Endothelial cell (in vitro differentiated cells): ENCODE results near the gene UBA3. TPM values are rescaled to one million over a fixed set of nuclear protein-coding genes. Genes with fewer than 3 reads are reported as not detected.

Experiments
- DNase-seq: peaks from one replicate; pipeline ENCODE4 v3.0.0; 2021; ENCODE audit warnings: low spot score
- H3K27ac Mint-ChIP-seq: one replicate; pipeline ENCODE4 v1.8.0; 2021; ENCODE audit warnings: mixed read lengths, inconsistent platforms; ENCODE audit not compliant: unreplicated experiment
- H3K27me3 Mint-ChIP-seq: one replicate; pipeline ENCODE4 v1.8.0; 2021; ENCODE audit warnings: mild to moderate bottlenecking, moderate library complexity, mixed read lengths, inconsistent platforms; ENCODE audit not compliant: unreplicated experiment
- H3K36me3 Mint-ChIP-seq: one replicate; pipeline ENCODE4 v1.8.0; 2021; ENCODE audit warnings: mild to moderate bottlenecking, low read depth, mixed read lengths, inconsistent platforms; ENCODE audit not compliant: unreplicated experiment
- H3K4me1 Mint-ChIP-seq: one replicate; pipeline ENCODE4 v1.8.0; 2021; ENCODE audit warnings: mild to moderate bottlenecking, mixed read lengths, inconsistent platforms; ENCODE audit not compliant: unreplicated experiment
- H3K4me3 Mint-ChIP-seq: one replicate; pipeline ENCODE4 v1.8.0; 2021; ENCODE audit warnings: mild to moderate bottlenecking, mixed read lengths, inconsistent platforms; ENCODE audit not compliant: unreplicated experiment
- H3K9me3 Mint-ChIP-seq: one replicate; pipeline ENCODE4 v1.8.0; 2021; ENCODE audit warnings: mixed read lengths, inconsistent platforms; ENCODE audit not compliant: unreplicated experiment
- CTCF ChIP-seq: fragments of 200-600 bp; sonication (generic); IDR thresholded peaks from one replicate; pipeline ENCODE4 v1.5.0; 2021; ENCODE audit warnings: antibody characterized with exemption; ENCODE audit not compliant: unreplicated experiment
- microRNA-seq: library from miRNA; unstranded; fragments of <30 nt; microRNA quantifications from one replicate; pipeline ENCODE4, GENCODE V29; 2020; ENCODE audit not compliant: unreplicated experiment
- total RNA-seq: library from RNA; stranded (reverse); fragmentation: NEBNext Ultra II Directional; extraction: Animal tissue kit (Norgen Biotek cat#: 25700); gene quantifications from one replicate; pipeline ENCODE4 v1.2.1, GENCODE V29; 2021; ENCODE audit not compliant: unreplicated experiment

The UBA3 gene
- total RNA-seq, 1 donor from 2014 or later: 58.9 TPM

GRCh38 chr3:69008980-69009379, 71.2 kb downstream of the UBA3 start:
- TF ChIP-seq CTCF: no peak
- peak; percentile 41 for DNase-seq
- H3K27me3 Mint-ChIP-seq: peaks cover 7% of the 10 kb centered on the region
- H3K4me1 Mint-ChIP-seq: peaks cover 64% of the 10 kb centered on the region
- H3K9me3 Mint-ChIP-seq: no peaks in the 10 kb centered on the region
- peak overlapping the region; percentile 90 for H3K4me3 Mint-ChIP-seq
- peak overlapping the region; percentile 97 for H3K27ac Mint-ChIP-seq
- peaks cover 50% of the 10 kb centered on the region for H3K36me3 Mint-ChIP-seq

DNA sequence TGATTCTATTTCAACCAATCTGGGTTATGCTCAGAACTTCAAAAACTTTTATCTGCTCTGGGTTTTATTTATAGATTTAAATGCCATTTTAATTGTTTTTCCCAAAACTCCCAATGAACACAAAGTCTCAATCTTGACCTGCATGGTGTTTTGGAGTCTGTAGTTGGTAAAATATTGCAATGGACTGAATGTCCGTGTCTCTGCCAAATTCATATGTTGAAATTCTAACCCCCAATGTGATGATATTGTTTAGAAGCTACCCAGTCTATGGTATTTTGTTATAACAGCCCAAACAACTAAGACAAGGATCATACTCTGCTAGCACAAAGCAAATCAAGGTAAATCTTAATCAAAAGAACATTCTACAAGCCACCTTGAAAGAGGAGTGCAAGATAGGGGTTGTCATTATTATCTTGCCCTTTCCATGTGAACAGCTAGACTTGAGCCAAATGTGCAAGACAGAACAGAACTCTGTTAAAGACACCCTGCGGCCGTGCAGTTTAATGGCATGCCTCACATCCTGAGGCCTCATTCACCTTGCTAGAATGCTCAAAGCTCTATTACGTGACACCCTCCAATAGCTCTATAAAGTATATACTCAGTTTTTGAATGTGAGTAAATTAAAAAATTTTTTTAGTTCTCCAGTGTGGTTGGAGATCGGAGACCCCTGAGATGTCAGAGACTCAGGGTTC, 74.2 kb downstream of the UBA3 start:
- no peak for TF ChIP-seq CTCF
- H3K9me3 Mint-ChIP-seq: no peaks in the 10 kb centered on the region
- peaks cover 41% of the 10 kb centered on the region for H3K36me3 Mint-ChIP-seq
- no peak for DNase-seq
- peaks cover 45% of the 10 kb centered on the region for H3K4me1 Mint-ChIP-seq
- H3K4me3 Mint-ChIP-seq: peak overlapping the region; percentile 80
- H3K27me3 Mint-ChIP-seq: no peaks in the 10 kb centered on the region
- H3K27ac Mint-ChIP-seq: no peak overlapping the region

- TF ChIP-seq CTCF: no peak
- Mint-ChIP-seq H3K36me3 (peaks cover 34% of the 10 kb centered on the region), H3K4me3 (peak overlapping the region; percentile 42), H3K4me1 (peaks cover 38% of the 10 kb centered on the region), H3K27ac (peak overlapping the region; percentile 26), H3K27me3 (no peaks in the 10 kb centered on the region), H3K9me3 (no peaks in the 10 kb centered on the region)
- DNase-seq: no peak
These were observed 74.9 kb downstream of the UBA3 start for GRCh38 chr3:69005071-69005790.

Small RNA genes within 50 kb of the gene (microRNA-seq; reads per million reads assigned to microRNA genes)
- 0.56 reads per million for gene MIR3136

Other genes with a start within 250 kb of the UBA3 start
- gene TAFA4, start 147.8 kb downstream of the UBA3 start, total RNA-seq: 2.7 TPM
- 165 TPM for gene EOGT, start 66.7 kb downstream of the UBA3 start, total RNA-seq
- 18.1 TPM for gene TMF1, start 28.0 kb downstream of the UBA3 start, total RNA-seq
- 86.2 TPM for gene ARL6IP5, start 4.6 kb upstream of the UBA3 start, total RNA-seq
- not detected for gene LMOD3, start 42.2 kb upstream of the UBA3 start, total RNA-seq